OCI-LY7 (cell line): ENCODE measurements around the gene FTO. TPM values are rescaled to one million over a fixed set of nuclear protein-coding genes. Genes with fewer than 3 reads are reported as not detected.

Experiments used
- BruUV-seq: library from RNA; stranded (reverse); fragments of 400-500 nt; replicated peaks from 2 replicates; lab custom pipeline; 2021; lab: Mats Ljungman, UMichigan
- CTCF ChIA-PET: fragments of 300-600 bp; sonication (Branson Sonifier 250); formaldehyde crosslinking; loops from one replicate; lab custom pipeline; 2022; ENCODE audit warnings: antibody characterized with exemption; ENCODE audit not compliant: unreplicated experiment; lab: Charles Lee
- POLR2A ChIA-PET: fragments of 300-600 bp; sonication (Branson Sonifier 250); formaldehyde crosslinking; loops from one replicate; lab custom pipeline; 2022; ENCODE audit warnings: antibody characterized with exemption; lab: Charles Lee
- DNase-seq: peaks from one replicate; pipeline ENCODE4 v3.0.0-alpha.2; 2015; ENCODE audit warnings: low spot score
- H2AFZ ChIP-seq: fragments of 200-600 bp; sonication (generic), shearing (Covaris generic); 2 replicates; pipeline ENCODE4 v1.6.1; 2014; ENCODE audit warnings: mild to moderate bottlenecking, antibody characterized with exemption, low read length, moderate library complexity
- H3K27ac ChIP-seq: fragments of 200-600 bp; sonication (generic); 2 replicates; pipeline ENCODE4 v1.5.1; 2014; ENCODE audit warnings: mixed run types, low read depth, mild to moderate bottlenecking, moderate library complexity, low read length, inconsistent platforms; ENCODE audit not compliant: poor library complexity, severe bottlenecking
- H3K36me3 ChIP-seq: fragments of 200-600 bp; sonication (generic); 2 replicates; pipeline ENCODE4 v1.6.1; 2014; ENCODE audit warnings: mild to moderate bottlenecking, antibody characterized with exemption, low read length, moderate library complexity, mixed read lengths; ENCODE audit not compliant: insufficient read depth
- H3K4me1 ChIP-seq: fragments of 200-600 bp; sonication (generic); 2 replicates; pipeline ENCODE4 v1.5.1; 2014; ENCODE audit warnings: mild to moderate bottlenecking, low read length; ENCODE audit not compliant: insufficient read depth, poor library complexity, severe bottlenecking
- H3K4me2 ChIP-seq: fragments of 200-600 bp; sonication (generic); 2 replicates; pipeline ENCODE4 v1.6.1; 2014; ENCODE audit warnings: mild to moderate bottlenecking, low read length
- H3K4me3 ChIP-seq: fragments of 200-600 bp; sonication (generic); 2 replicates; pipeline ENCODE4 v1.5.1; 2014; ENCODE audit warnings: mild to moderate bottlenecking, low read depth, low read length; ENCODE audit not compliant: poor library complexity, severe bottlenecking
- H3K79me2 ChIP-seq: fragments of 200-600 bp; sonication (generic); 2 replicates; pipeline ENCODE4 v1.6.1; 2016; ENCODE audit warnings: low read depth, mild to moderate bottlenecking, low read length, moderate library complexity, mixed read lengths; ENCODE audit not compliant: insufficient read depth
- H3K9me2 ChIP-seq: fragments of 200-600 bp; sonication (generic); 2 replicates; pipeline ENCODE4 v1.6.1; 2016; ENCODE audit warnings: mild to moderate bottlenecking, low read length, mixed read lengths; ENCODE audit not compliant: insufficient read depth
- H3K9me3 ChIP-seq: fragments of 200-600 bp; sonication (generic); 2 replicates; pipeline ENCODE4 v1.6.1; 2014; ENCODE audit warnings: mild to moderate bottlenecking, mixed run types, low read length, mixed read lengths
- H4K20me1 ChIP-seq: fragments of 200-600 bp; sonication (generic); 2 replicates; pipeline ENCODE4 v1.6.1; 2014; ENCODE audit warnings: mild to moderate bottlenecking, antibody characterized with exemption, low read length, moderate library complexity, mixed read lengths; ENCODE audit not compliant: insufficient read depth
- CTCF ChIP-seq: fragments of 200-600 bp; sonication (generic); conservative IDR thresholded peaks from 2 replicates; pipeline ENCODE4 v1.5.1; 2014; ENCODE audit warnings: mild to moderate bottlenecking, antibody characterized with exemption, low read length, moderate library complexity, mixed read lengths
- EZH2phosphoT487 ChIP-seq: fragments of 200-600 bp; sonication (generic); IDR thresholded peaks from 2 replicates; pipeline ENCODE4 v1.6.1; 2018; ENCODE audit warnings: low read depth, borderline replicate concordance, mild to moderate bottlenecking, mixed run types, antibody characterized with exemption, low read length, moderate library complexity, mixed read lengths
- intact Hi-C: fragments of 100-400 bp; cut with micrococcal nuclease; formaldehyde crosslinking; loops from one replicate; pipeline ENCODE4 v1.10.0; 2022; ENCODE audit not compliant: unreplicated experiment
- total RNA-seq, 2 experiments: library from RNA; depleted of rRNA in 1 of 2; stranded (reverse); fragments of >200 nt in 1 of 2; shearing (Covaris generic) in 1 of 2; gene quantifications; 2 replicates each; pipeline ENCODE4 v1.2.3, GENCODE V29; 2014 to 2022

The FTO gene
- total RNA-seq, 2 experiments from 2014 or later, result 57.1 to 68.0 TPM

GRCh38 chr16:53936529-53936928 is 232.6 kb downstream of the FTO start:
- H3K9me2 ChIP-seq, result no peaks in the 10 kb centered on the region
- no TSS peak for BruUV-seq
- no peak overlapping the region for H3K4me3 ChIP-seq
- H3K4me1 ChIP-seq, result no peaks in the 10 kb centered on the region
- no peaks in the 10 kb centered on the region for H3K79me2 ChIP-seq
- no peak overlapping the region for H2AFZ ChIP-seq
- TF ChIP-seq CTCF (no peak), EZH2phosphoT487 (no peak)
- H3K4me2 ChIP-seq, result no peak overlapping the region
- H3K27ac ChIP-seq, result no peak overlapping the region
- intact Hi-C loops, result no loop called here
- ChIA-PET POLR2A (interaction anchor here (1.5 kb wide), 1 partner anchor 11 kb away, joined by 3 read pairs; no protein-coding TSS in a partner anchor), CTCF (no interaction called here)
- H3K9me3 ChIP-seq, result no peaks in the 10 kb centered on the region
- no peaks in the 10 kb centered on the region for H4K20me1 ChIP-seq
- no peak for DNase-seq
- H3K36me3 ChIP-seq, result peaks cover 4% of the 10 kb centered on the region; the same call in 1 of the 2 replicates

- no TSS peak for BruUV-seq
- peaks cover 4% of the 10 kb centered on the region; the same call in 1 of the 2 replicates for H3K36me3 ChIP-seq
- DNase-seq, result no peak
- H3K9me2 ChIP-seq, result no peaks in the 10 kb centered on the region
- H2AFZ ChIP-seq, result no peak overlapping the region
- H3K79me2 ChIP-seq, result no peaks in the 10 kb centered on the region
- POLR2A ChIA-PET, result no interaction called here
- intact Hi-C loops, result no loop called here
- no peaks in the 10 kb centered on the region for H4K20me1 ChIP-seq
- TF ChIP-seq EZH2phosphoT487 (no peak), CTCF (no peak)
- no peak overlapping the region for H3K27ac ChIP-seq
- CTCF ChIA-PET, result no interaction called here
- no peaks in the 10 kb centered on the region for H3K4me1 ChIP-seq
- H3K4me2 ChIP-seq, result no peak overlapping the region
- no peaks in the 10 kb centered on the region for H3K9me3 ChIP-seq
- H3K4me3 ChIP-seq, result no peak overlapping the region
Observed at GRCh38 chr16:53937161-53937880, 233.4 kb downstream of the FTO start.

GRCh38 chr16:53944025-53944424 is 240.1 kb downstream of the FTO start:
- CTCF ChIA-PET, result no interaction called here
- no peak overlapping the region for H2AFZ ChIP-seq
- POLR2A ChIA-PET, result no interaction called here
- BruUV-seq, result no TSS peak
- H3K79me2 ChIP-seq, result no peaks in the 10 kb centered on the region
- no peak overlapping the region for H3K4me3 ChIP-seq
- no peaks in the 10 kb centered on the region for H3K9me3 ChIP-seq
- H3K9me2 ChIP-seq, result no peaks in the 10 kb centered on the region
- no peak overlapping the region for H3K4me2 ChIP-seq
- no peaks in the 10 kb centered on the region for H3K4me1 ChIP-seq
- no peak for DNase-seq
- no peaks in the 10 kb centered on the region for H3K36me3 ChIP-seq
- TF ChIP-seq CTCF (no peak), EZH2phosphoT487 (no peak)
- no peak overlapping the region for H3K27ac ChIP-seq
- intact Hi-C loops, result no loop called here
- no peaks in the 10 kb centered on the region for H4K20me1 ChIP-seq
